Esophagus muscularis mucosa (tissue), 3 donors: Measurements from ENCODE around the gene HIRA.
"Not testable (repeated sequence)": the region's sequence is repeated elsewhere in the genome, so short reads cannot be mapped to it uniquely, and the experiment has no call there.

Experiments used
- POLR2A ChIP-seq: fragments of 450-650 bp; IDR thresholded peaks from one replicate; pipeline ENCODE4 v1.6.1; 2017; ENCODE audit warnings: antibody characterized with exemption, moderate library complexity, mild to moderate bottlenecking, low read depth
- TF ChIP-seq, protein P1 (sequence below), 3 experiments: fragments of 200-600 bp in 2 of 3; fragments of 450-650 bp in 1 of 3; sonication (generic) in 2 of 3; IDR thresholded peaks; one replicate each; pipeline ENCODE4 v1.5.1; 2017 to 2019; ENCODE audit warnings: antibody characterized with exemption in 3 of 3, mild to moderate bottlenecking in 2 of 3, moderate library complexity in 1 of 3

DNA sequence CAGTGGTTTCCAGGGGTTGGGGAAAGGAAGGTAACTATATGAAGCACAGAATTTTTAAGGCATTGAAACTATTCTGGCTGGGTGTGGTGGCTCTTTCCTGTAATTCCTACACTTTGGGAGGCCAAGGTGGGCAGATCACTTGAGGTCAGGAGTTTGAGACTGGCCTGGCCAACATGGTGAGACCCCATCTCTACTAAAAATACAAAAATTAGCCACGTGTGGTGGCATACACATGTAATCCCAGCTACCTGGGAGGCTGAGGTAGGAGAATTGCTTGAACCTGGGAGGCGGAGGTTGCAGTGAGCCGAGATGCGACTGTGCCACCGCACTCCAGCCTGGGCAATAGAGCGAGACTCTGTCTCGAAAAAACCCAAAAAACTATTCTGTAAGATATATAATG is 68.0 kb downstream of the HIRA start:
- not testable (repeated sequence) for TF ChIP-seq POLR2A
- TF ChIP-seq, protein P1, sequence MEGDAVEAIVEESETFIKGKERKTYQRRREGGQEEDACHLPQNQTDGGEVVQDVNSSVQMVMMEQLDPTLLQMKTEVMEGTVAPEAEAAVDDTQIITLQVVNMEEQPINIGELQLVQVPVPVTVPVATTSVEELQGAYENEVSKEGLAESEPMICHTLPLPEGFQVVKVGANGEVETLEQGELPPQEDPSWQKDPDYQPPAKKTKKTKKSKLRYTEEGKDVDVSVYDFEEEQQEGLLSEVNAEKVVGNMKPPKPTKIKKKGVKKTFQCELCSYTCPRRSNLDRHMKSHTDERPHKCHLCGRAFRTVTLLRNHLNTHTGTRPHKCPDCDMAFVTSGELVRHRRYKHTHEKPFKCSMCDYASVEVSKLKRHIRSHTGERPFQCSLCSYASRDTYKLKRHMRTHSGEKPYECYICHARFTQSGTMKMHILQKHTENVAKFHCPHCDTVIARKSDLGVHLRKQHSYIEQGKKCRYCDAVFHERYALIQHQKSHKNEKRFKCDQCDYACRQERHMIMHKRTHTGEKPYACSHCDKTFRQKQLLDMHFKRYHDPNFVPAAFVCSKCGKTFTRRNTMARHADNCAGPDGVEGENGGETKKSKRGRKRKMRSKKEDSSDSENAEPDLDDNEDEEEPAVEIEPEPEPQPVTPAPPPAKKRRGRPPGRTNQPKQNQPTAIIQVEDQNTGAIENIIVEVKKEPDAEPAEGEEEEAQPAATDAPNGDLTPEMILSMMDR (IDR thresholded peaks at IDR 0.05): not testable (repeated sequence)
